CD4-positive, alpha-beta T cell treated with Interleukin-10 for 1 hour (primary cell): ENCODE results near the gene DACT2.

Source experiments
- DNase-seq: peaks from one replicate; pipeline ENCODE4 v3.0.0-alpha.2; 2020

Gene DACT2

GRCh38 chr6:168261234-168261633 lies 58.3 kb downstream of the DACT2 start:
- DNase-seq, result no peak

DNA sequence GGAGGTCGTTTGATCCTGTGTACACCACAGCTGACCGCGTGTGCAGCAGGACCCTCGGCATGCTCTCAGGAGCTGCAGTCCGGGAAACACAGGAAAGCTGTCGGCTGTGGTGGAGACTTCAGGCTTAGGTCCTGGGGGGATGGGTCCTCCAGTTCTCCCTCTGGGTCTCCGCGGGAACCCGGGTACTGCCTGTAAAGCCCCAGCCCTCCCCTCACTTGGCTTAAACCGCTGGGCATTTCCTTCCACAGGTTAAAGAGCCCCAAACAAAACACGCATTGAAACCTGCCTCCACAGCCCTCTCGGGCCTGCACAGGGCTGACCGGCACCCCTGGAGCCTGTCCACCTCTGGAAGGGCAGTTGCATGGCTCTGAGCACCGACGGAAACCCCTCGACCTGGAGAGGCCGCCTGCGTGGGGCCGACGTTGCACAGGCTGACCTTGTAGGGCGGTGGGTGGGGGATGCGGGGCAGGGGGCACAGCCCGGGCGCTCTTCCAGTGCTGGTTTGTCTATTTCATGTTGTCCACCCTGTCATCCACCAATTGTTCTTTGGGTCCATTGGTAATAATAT lies 59.1 kb downstream of the DACT2 start:
- no peak for DNase-seq

DNA sequence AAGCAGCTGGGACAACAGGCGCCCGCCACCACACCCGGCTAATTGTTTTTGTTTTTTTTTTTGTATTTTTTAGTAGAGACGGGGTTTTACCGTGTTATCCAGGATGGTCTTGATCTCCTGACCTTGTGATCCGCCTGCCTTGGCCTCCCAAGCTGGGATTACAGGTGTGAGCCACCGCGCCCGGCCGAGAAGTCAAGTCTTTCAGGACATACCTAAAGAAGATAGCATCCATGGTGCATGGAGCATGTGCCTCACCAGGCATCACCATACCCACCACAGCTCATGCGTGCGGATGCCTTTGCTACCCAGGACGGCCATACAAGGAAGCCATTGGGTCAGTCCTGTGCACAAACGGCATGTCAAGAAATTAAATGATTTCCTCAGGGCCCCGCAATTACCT lies 60.8 kb downstream of the DACT2 start:
- DNase-seq, result no peak

GRCh38 chr6:168256940-168257339 lies 62.6 kb downstream of the DACT2 start:
- no peak for DNase-seq
